Smooth muscle cell of the brain vasculature (primary cell): ENCODE results near the gene NBPF8.
"Not testable (repeated sequence)": the region's sequence is repeated elsewhere in the genome, so short reads cannot be mapped to it uniquely, and the experiment has no call there.

Experiments
- DNase-seq: peaks from one replicate; pipeline ENCODE4 v3.0.0-alpha.2; 2012; ENCODE audit warnings: low read depth, low spot score

The NBPF8 gene

GRCh38 chr1:120414911-120415480 is at the start of gene NBPF8:
TSS of gene NBPF8 (plus strand) at chr1:120415035. CDS start at chr1:120436523, 21,488 bp downstream.
- DNase-seq: not testable (repeated sequence)

GRCh38 chr1:120367709-120368108 is 47.1 kb upstream of the NBPF8 start:
- DNase-seq: not testable (repeated sequence)

GRCh38 chr1:120386651-120387050 is 28.2 kb upstream of the NBPF8 start:
- DNase-seq: not testable (repeated sequence)

GRCh38 chr1:120388597-120389126 is 26.2 kb upstream of the NBPF8 start:
- peak; percentile 31 for DNase-seq

GRCh38 chr1:120391365-120391764 is 23.5 kb upstream of the NBPF8 start:
- not testable (repeated sequence) for DNase-seq

- not testable (repeated sequence) for DNase-seq
These were observed 21.3 kb upstream of the NBPF8 start for GRCh38 chr1:120393316-120394232.

- not testable (repeated sequence) for DNase-seq
These were observed 9.5 kb upstream of the NBPF8 start for GRCh38 chr1:120405348-120405747.

GRCh38 chr1:120414451-120414850 is 384 bp upstream of the NBPF8 start:
- not testable (repeated sequence) for DNase-seq

GRCh38 chr1:120415492-120415961 is 692 bp downstream of the NBPF8 start:
- DNase-seq: not testable (repeated sequence)

- DNase-seq: not testable (repeated sequence)
These were observed 10.2 kb downstream of the NBPF8 start for GRCh38 chr1:120425063-120425462.

GRCh38 chr1:120431626-120432025 is 16.8 kb downstream of the NBPF8 start:
- DNase-seq: not testable (repeated sequence)

GRCh38 chr1:120433831-120434230 is 19.0 kb downstream of the NBPF8 start:
- not testable (repeated sequence) for DNase-seq

- not testable (repeated sequence) for DNase-seq
These were observed 34.3 kb downstream of the NBPF8 start for GRCh38 chr1:120449124-120449523.
